GM13976 (cell line): ENCODE results near the gene GABARAPL2.

Experiments
- DNase-seq: peaks from one replicate; pipeline ENCODE4 v3.0.0; 2012; ENCODE audit warnings: low spot score
- in situ Hi-C: fragments of 300-500 bp; cut with MboI; formaldehyde crosslinking; loops from one replicate; pipeline ENCODE4 v1.12.0; 2022; ENCODE audit warnings: low sequenced_read_pairs, mixed read lengths, inconsistent platforms; ENCODE audit not compliant: unreplicated experiment
- TF ChIP-seq, protein P1 (sequence below): IDR thresholded peaks from 2 replicates; pipeline ENCODE4 v1.5.1; 2012; ENCODE audit warnings: borderline replicate concordance, mild to moderate bottlenecking; ENCODE audit not compliant: insufficient read depth; ENCODE audit errors: extremely low read depth, missing control alignments, control extremely low read depth

Gene GABARAPL2

DNA sequence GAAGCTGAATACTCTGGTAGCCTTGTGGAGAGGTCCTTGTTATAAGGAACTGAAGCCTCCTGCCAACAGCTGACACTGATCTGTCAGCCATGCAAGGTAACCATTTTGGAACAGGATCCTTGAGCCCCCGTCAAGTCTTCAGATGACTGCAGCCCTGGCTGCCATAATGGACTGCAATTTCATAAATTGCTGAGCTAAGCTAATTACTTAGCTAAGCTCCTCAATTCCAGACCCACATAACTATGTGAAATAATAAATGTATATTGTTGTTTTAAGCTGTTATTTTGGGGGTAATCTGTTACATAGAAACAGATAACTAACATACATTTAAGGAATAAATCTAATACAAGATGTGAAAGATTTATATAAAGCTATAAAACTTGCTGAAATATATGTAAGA lies 40.3 kb downstream of the GABARAPL2 start:
- in situ Hi-C loops, result no loop called here
- TF ChIP-seq, protein P1, sequence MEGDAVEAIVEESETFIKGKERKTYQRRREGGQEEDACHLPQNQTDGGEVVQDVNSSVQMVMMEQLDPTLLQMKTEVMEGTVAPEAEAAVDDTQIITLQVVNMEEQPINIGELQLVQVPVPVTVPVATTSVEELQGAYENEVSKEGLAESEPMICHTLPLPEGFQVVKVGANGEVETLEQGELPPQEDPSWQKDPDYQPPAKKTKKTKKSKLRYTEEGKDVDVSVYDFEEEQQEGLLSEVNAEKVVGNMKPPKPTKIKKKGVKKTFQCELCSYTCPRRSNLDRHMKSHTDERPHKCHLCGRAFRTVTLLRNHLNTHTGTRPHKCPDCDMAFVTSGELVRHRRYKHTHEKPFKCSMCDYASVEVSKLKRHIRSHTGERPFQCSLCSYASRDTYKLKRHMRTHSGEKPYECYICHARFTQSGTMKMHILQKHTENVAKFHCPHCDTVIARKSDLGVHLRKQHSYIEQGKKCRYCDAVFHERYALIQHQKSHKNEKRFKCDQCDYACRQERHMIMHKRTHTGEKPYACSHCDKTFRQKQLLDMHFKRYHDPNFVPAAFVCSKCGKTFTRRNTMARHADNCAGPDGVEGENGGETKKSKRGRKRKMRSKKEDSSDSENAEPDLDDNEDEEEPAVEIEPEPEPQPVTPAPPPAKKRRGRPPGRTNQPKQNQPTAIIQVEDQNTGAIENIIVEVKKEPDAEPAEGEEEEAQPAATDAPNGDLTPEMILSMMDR, result no peak
- no peak for DNase-seq

DNA sequence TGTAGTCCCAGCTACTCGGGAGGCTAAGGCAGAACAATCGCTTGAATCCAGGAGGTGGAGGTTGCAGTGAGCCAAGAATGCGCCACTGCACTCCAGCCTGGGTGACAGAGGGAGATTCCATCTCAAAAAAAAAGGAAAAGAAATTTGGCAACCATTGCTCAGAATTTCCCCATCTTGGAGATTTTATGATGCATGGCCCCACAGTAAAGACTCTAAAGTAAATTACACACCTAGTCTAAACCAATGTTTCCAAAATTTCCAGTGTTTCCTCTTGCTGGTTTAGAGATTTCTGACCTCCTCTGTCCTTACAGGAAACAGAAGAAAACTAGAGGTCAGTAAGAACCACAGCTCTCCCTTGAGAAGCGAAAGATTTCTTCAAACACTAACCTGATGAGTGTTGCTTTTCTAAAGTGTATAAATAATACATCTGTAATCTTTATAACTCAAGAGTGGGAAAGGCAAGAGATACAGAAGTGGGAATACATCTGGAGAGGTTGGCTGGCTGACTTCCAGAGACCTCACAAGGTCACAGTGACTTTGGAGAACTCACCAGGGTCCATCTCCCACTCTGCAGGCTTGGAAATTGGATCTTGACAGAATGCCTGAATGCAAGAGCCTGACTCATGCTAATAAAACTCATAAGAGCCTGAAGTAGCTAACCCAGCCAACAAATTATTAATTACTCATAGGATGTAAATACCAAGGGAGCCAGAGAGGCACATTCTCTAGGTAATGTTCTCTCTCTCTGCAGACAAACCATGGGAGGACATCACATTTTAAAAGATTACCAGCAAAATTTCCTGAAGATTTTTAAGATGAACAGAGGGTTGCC lies 48.1 kb downstream of the GABARAPL2 start:
- in situ Hi-C loops, result no loop called here
- no peak for DNase-seq
- TF ChIP-seq, protein P1, result no peak

DNA sequence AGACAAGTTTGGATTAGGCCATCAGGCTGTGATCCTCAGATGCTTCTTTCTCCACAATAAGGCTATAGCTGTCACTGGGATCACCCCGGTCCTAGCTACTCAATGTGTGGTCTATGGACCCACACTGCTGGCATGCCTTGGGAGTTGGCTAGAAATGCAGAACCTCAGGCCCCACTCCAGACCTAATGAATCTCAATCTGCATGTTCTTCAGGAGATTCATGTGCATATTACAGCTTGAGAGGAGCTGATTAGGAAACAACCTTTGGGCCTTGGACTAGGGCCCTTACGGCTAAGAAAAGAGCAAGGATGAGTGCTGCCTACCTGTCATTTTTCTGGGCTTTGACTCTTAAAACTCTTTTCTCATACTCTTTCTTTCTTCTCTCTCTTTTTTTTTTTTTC lies 49.4 kb downstream of the GABARAPL2 start:
- no peak for DNase-seq
- in situ Hi-C loops, result no loop called here
- TF ChIP-seq, protein P1, result no peak

DNA sequence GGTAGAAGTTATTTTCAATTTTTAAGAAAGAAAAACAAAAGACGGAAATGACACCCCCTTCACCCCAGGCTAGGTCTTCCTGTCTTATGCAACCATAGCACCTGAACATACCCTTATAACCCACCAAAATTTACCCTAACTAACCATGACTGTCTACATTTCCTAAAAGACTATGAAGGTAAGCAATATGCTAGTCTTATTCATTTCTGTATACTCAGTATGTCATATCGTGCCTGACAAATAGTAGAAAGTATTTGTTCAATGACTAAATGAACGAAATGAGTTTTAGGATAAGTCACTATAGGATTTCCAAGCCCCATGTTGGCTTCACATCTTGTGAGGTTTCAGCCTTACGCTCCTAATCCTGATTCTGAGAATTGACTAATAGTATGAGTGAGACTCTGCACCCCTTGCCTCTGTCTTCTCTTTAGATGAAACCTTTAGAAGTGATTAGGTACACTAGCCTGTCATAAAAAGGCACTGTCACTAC lies 50.4 kb downstream of the GABARAPL2 start:
- in situ Hi-C loops, result no loop called here
- TF ChIP-seq, protein P1, result no peak
- DNase-seq, result no peak

DNA sequence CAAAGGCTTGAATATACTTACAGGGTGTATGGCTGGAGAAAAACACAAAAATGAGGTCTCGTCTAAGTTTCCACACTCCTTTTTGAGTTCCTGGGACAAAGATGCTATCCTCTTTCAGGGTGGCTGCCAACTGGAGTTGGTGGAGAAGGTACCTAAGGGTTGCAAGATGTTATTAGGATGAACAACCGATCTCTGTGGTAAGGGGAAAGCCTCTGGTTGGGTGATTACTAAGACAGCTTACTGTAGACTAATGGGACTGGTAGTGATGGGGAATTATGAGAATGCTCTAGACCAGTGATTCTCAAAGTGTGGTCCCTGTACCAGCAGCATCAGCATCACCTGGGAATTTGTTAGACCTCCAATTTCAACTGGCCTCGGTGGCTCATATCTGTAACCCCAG lies 50.9 kb downstream of the GABARAPL2 start:
- in situ Hi-C loops, result no loop called here
- DNase-seq, result no peak
- TF ChIP-seq, protein P1, result no peak

DNA sequence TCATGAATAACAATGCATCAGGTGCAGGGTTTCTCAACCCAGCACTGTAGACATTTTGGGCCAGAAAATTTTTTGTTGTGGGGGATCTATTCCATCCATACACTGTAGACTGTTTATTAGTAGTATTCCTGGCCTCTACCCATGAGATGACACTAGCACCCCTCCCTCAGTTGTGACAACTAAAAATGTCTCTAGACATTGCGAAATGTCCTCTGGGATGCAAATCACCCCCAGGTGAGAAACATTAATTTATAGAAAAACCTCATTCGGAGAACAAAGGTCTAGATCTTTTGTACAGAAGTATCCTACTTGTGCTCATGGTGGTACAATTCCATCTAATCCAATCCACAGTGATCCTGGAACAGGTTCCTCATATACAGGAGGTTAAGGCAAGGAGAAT lies 52.6 kb downstream of the GABARAPL2 start:
- TF ChIP-seq, protein P1, result no peak
- no peak for DNase-seq
- in situ Hi-C loops, result no loop called here
